SH-SY5Y (cell line): ENCODE results near the gene UHRF1.

ENCODE experiments used
- GATA2 ChIP-seq: IDR thresholded peaks from 2 replicates; pipeline ENCODE4 v1.6.1; 2011; ENCODE audit warnings: mild to moderate bottlenecking, low read depth, low read length
- GATA3 ChIP-seq: IDR thresholded peaks from 2 replicates; pipeline ENCODE4 v1.6.1; 2011; ENCODE audit warnings: low read depth, mild to moderate bottlenecking, low read length, moderate library complexity

UHRF1 gene

GRCh38 chr19:4962085-4962619 is 52.9 kb downstream of the UHRF1 start:
- TF ChIP-seq GATA2 (no peak), GATA3 (no peak)

DNA sequence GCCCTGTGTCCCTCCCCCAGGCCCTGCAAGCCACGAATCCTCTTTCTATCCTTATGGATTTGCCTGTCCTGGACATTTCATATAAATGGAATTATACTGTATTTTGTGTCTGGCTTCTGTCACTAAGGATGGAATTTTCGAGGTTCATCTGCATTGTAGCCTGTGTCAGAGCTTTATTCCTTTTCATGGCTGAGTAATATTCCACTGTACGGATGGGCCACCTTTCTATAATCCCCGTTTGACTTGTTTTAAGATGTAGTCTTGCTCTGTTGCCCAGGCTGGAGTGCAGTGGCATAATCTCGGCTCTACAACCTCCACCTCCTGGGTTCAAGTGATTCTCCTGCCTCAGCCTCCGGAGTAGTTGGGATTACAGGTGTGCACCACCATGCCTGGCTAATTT is 55.8 kb downstream of the UHRF1 start:
- TF ChIP-seq GATA2: no peak
- TF ChIP-seq GATA3: no peak

DNA sequence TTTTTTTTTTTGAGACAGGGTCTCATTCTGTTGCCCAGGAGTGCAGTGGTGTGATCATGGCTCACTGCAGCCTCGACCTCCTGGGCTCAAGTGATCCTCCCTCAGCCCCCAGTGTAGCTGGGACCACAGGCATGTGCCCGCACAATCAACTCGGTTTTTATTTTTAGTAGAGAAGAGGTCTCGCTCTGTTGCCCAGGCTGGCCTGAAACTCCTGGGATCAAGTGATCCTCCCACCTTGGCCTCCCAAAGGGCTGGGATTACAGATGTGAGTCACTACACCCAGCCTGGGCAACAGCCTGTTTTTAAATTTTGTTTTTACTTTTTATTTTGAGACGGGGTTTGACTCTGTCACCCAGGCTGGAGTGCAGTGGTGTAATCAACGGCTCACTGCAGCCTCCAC is 57.3 kb downstream of the UHRF1 start:
- no peak for TF ChIP-seq GATA2
- no peak for TF ChIP-seq GATA3

DNA sequence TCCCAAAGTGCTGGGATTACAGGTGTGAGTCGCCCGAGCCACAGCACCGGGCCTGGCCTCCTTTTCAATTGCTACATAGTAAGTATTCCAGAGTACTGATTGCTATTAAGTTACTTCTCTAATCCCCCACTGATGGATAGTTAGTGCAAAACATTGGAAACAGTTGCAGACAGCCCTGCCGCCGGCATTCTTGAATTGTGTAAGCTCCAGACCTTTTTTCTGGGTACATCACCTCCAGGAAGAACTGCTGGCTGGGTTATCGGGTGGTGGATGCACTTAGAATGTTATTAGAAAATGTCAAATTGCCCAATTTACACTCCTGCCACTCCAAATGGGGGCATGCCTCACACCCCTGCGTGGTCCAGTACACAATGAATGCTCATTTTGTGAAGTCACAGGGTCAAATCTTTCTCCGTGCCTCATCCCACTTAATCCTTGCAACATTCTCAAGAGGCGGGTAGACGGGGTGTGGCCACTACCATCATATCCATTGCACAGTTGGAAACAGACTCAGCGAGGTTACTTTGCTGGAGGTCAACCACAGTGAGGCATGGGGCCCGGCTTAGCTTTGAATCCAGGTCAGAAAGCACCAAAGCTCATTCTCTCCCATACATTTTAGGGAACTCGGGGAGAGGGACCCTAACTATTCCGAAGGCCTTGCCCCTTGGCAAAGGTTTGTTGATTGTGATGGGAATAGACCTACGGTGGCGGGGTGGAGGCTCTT is 58.6 kb downstream of the UHRF1 start:
- TF ChIP-seq GATA3 (no peak), GATA2 (no peak)

- TF ChIP-seq GATA3 (no peak), GATA2 (no peak; the same call in 1 of the 2 replicates)
Measured at GRCh38 chr19:4968462-4969291, 59.4 kb downstream of the UHRF1 start, which contains the start of gene KDM4B. TSS of gene KDM4B (plus strand) at chr19:4969113. CDS start at chr19:5032891, 63,778 bp downstream.

GRCh38 chr19:4969292-4969771 is 60.0 kb downstream of the UHRF1 start:
- TF ChIP-seq GATA3 (no peak), GATA2 (no peak)

- no peak for TF ChIP-seq GATA3
- no peak for TF ChIP-seq GATA2
Measured at GRCh38 chr19:4969772-4970531, 60.7 kb downstream of the UHRF1 start.

DNA sequence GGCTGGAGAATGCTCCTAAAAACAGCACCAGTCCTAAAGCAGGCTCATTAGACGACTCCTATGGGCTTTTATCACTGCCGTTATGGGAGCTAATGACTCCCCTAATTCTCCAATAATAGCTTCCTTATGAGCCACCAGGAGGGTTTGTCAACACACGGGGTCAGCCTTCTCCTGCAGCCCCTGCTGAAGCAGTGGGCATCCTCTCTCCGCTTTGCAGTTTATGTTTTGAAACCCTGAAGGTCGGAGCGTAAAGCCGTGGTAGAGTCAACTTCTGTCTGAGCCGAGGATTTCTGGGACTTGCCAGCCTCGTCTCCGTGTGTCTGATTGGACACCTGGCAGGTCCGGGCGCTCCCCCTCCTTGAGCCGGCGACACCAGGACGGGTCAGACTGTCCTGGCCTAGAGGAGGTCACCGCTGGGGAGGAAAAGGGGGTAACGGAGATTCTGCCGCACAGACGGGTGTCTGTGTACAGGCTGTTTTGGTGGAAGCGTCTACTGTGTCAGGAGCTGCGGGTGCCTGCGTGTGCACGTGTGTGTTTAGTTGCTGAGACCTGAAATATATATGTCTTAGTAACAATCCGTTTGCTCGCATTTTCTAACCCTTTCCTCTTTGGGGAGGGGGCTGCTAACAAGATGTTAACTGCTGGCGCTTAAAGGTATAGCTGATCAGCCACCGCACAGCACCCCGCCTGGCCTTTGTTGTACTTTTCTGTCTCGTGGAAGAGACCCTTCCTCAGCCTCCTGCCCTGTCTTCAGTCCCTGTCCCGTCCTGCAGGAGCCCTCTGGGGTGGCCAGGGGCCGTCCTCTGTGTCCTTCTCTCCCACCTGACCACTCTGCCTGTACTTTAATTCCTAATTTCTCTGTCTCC is 61.5 kb downstream of the UHRF1 start:
- TF ChIP-seq GATA3 (no peak), GATA2 (no peak)

- no peak for TF ChIP-seq GATA2
- no peak for TF ChIP-seq GATA3
Measured at GRCh38 chr19:4971424-4971793, 62.1 kb downstream of the UHRF1 start.

GRCh38 chr19:4971816-4972495 is 62.7 kb downstream of the UHRF1 start:
- TF ChIP-seq GATA3 (no peak), GATA2 (no peak)

DNA sequence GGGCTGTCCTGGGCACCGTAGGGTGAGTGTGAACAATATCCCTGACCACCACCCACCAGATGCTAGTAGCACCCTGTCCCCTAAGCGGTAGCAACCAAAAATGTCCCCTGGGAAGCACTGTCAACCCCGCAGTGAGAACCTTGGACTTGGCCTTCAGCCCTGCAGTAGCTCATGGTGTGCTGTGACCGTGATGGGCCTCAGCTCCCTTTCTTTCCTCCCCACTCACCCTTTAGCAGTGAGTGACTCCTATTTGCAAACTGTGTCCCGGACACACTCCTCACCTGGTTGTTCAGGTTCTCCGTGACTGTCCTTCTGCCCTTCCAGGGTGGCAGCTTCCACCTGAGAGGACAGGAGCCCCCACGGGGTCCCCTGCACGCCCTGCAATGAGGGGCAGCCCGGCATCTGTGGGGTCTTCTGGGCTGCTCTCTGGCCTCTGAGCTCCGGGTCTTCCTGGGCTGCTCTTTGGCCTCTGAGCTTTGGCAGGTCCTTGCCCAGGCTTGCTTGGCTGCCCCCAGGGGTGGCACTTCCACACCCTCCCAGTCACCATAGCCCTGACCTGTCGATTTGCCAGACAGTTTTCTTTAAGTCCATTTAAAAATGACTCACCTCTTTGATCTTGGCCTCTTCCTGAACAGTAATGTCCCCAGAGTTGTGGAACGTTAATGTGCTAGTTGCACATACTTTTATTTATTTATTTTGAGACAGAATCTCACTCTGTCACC is 63.4 kb downstream of the UHRF1 start:
- TF ChIP-seq GATA3 (no peak), GATA2 (no peak)
